ENCODE measurements around the gene CCDC43.

DNA sequence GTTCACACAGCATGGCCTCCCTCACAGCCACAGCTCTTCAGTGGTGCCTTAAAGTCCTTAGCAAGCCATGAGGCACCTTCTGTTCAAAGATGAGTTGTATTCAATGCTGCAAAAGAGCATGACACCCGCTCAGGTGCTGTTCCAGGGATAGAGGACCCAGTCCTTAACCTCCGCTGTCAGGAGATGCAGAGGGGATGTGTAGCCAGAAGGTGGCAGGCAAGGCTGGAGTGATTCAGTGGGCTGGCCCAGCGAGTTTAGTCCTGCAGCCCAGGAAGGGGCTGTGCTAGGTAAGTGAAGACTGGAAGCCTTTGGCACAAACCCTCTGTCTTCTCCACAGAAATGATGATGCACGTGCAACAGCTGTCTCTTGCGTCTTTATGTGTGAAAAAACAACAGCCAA, 44.2 kb upstream of the CCDC43 start:
- TF ChIP-seq, protein P1, sequence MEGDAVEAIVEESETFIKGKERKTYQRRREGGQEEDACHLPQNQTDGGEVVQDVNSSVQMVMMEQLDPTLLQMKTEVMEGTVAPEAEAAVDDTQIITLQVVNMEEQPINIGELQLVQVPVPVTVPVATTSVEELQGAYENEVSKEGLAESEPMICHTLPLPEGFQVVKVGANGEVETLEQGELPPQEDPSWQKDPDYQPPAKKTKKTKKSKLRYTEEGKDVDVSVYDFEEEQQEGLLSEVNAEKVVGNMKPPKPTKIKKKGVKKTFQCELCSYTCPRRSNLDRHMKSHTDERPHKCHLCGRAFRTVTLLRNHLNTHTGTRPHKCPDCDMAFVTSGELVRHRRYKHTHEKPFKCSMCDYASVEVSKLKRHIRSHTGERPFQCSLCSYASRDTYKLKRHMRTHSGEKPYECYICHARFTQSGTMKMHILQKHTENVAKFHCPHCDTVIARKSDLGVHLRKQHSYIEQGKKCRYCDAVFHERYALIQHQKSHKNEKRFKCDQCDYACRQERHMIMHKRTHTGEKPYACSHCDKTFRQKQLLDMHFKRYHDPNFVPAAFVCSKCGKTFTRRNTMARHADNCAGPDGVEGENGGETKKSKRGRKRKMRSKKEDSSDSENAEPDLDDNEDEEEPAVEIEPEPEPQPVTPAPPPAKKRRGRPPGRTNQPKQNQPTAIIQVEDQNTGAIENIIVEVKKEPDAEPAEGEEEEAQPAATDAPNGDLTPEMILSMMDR (IDR thresholded peaks at IDR 0.05): no peak; the same call in 1 of the 2 replicates
- TF ChIP-seq POLR2AphosphoS5 (IDR thresholded peaks at IDR 0.05; ENCODE audit: low read depth, low read length): no peak
